Limb (tissue), 2 donors: Measurements from ENCODE around the gene UBA52.

ENCODE experiments used
- DNase-seq, 2 donors: peaks; one replicate each; pipeline ENCODE4 v3.0.0-alpha.2; 2016; ENCODE audit errors: extremely low spot score in 2 of 2

UBA52 gene

DNA sequence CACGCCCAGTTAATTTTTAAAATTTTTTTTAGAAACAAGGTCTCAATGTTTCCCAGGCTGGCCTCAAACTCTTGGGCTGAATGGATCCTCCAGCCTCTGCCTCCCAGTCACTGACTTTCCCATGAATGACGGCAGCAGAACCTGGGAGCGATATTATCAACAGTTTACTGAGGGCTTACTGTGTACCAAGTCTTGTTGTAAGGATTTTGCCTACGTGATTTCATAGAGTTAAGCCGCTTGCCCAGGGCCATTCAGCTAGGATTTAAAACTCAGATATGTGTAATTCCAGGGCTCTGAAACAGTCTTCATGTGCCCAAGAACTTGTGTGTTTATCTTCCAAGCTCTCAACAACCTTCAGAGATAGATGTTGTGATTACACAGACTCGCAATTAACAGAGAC is 20.0 kb upstream of the UBA52 start:
- no peak for DNase-seq

DNA sequence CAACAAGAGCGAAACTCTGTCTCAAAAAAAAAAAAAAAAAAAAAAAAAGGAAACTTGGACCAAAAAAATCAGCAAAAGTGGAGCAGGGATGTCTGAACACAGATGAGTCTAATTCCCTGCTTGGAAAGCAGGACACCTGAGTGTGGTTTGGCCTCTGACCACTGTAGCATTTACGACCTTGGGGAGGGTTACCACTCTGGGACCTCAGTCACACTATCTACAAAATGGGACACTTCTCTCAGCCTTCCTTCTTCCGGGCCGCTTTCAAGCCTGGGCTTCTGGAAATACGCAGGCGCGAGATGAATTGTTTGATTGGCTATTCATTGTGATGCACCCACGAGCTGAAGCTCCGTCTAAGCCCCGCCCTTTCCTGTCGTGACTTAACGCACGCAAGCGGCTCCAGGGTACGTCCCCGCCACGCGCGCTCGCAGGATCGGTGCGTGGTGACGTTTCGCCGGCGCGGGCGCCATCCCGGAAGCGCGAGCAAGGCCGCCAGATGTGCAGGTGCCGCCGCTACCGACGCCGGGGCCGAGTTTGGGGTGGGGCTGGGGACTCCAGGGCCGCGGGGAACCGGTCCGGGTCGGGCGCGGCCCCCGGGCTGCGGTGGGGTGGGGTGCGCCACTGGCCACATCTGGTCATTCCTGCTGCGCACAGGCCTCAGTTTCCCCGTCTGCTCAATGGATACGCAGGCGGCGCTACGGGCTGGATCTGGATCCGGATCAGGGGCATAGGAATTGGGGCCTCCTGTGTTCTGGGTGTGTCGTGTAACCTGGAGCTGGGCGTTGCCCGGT is 14.1 kb upstream of the UBA52 start, which contains the start of gene KXD1:
KXD1 (plus strand) TSS at position 460 of the 791 bp plus-strand sequence. CDS start 4,187 bp downstream, outside the sequence.
- peak; percentile 95 to 97 for DNase-seq

DNA sequence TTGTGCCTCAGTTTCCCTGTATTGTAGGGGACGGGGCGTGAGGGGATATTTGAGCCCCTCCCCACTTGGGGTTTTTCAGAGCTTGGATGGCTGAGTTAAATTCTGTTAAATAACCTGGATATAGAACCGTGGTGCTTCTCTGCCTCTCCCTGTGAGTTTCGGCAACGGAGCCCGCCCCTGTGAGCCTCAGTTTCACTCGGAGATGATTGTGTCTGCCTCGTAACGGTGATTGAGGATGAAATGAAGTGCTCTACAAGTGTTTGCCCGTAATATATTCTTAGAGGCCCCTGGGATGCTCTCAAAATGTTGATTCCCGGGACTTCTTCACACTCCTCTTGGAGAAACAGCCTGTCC is 13.5 kb upstream of the UBA52 start:
- no peak for DNase-seq

DNA sequence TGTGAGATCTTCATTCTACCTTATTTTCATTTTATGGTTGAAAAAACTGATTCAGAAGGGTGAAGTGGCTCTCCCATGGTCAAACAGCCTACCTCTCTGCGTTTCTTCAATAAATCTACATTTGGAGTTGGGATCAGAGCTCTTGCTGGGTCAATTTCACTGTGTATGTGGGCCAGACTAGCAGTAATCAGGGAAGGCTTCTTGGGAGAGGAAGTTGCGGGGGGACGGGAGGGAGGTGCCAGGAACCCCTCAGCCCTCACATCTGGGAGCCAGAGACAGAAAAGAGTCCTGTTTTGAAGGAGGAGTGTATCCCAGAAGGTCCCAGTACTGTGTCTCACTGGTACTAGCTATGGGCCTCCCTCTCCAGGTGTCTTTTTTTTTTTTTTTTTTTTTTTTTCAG is 13.1 kb upstream of the UBA52 start:
- DNase-seq, result no peak

DNA sequence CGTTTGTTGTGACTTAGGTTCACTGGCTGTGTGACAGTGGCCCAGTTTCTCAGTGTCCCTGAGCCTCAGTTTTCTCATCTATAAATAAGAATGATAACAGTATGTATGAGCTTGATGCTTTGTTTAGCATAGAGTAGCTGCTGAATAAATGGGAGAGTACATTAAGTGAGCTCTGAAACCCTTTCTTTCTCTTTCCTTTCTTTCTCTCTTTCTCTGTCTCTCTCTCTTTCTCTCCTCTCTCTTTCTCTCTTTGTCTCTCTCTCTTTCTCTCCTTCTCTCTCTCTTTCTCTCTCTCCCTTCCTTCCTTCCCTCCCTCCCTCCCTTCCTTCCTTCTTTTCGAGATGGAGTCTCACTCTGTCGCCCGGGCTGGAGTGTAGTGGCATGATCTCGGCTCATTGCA is 12.0 kb upstream of the UBA52 start:
- DNase-seq, result no peak

DNA sequence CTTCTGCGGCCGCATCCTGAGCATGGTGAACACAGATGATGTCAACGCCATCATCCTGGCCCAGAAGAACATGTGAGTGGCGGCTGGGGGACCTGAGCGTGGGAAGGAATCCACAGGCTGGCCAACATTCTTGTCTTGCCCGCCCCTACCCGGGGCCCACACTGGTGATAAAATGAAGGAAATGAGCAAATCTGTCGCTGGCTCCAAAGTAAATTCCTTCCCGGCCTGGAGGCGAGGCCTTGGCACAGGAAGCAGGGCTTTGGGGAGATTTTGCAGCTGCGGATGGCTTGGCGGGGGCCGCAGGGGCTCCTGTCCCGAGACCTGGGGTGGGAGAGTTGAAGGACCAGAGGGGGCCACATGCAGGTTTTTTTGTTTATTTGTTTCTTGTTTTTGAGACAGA is 9.6 kb upstream of the UBA52 start:
- peak in 1 of 2 donors; percentile 25 for DNase-seq

DNA sequence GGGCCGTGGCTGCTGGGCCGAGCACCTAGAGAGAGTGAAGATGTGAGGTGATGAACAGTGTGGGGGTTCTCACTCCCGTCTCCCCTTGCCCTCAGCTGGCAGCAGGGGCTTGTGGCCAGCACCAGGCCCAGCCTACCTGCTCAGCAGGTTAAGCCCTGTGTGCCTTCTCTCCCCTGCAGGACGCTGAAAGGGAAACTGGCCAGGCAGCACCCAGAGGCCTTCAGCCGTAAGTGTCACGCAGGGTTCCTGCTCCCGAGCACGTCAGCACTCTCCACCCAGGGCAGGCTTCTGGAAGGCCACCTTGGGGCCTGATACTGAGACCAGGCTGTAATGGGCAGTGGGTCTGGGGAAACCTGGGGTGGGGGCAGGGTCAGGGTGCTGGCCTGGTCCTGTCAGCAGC is 4.7 kb upstream of the UBA52 start:
- no peak for DNase-seq

DNA sequence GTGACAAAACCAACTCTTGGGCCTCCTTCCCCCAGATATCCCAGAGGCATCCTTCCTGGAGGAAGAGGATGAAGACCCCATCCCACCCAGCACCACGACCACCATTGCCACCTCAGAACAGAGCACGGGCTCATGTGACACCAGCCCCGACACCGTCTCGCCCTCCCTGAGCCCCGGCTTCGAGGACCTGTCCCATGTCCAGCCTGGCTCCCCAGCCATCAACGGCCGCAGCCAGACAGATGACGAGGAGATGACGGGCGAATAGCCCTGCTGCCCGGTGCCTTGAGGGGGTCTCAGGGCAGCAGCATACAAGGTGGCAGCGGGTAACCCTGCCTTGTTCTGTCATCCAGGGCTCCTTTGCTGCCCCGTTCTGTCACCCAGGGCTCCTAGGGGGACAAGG is 3.3 kb upstream of the UBA52 start:
- no peak for DNase-seq

DNA sequence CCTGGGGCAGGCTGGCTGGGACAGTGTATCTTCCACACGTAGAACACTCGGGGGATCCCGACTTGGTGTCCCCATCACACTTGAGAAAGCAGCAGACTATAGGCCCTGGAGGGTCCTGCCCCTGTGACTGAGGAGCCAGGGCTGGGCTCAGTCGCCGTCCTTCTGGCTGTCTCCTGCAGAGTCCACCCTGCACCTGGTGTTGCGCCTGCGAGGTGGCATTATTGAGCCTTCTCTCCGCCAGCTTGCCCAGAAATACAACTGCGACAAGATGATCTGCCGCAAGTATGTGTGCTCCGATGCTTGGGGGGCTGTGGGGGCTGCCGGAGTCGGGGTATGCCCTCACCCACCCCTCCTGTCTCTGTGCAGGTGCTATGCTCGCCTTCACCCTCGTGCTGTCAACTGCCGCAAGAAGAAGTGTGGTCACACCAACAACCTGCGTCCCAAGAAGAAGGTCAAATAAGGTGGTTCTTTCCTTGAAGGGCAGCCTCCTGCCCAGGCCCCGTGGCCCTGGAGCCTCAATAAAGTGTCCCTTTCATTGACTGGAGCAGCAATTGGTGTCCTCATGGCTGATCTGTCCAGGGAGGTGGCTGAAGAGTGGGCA is 3.1 kb downstream of the UBA52 start:
- DNase-seq, result no peak

DNA sequence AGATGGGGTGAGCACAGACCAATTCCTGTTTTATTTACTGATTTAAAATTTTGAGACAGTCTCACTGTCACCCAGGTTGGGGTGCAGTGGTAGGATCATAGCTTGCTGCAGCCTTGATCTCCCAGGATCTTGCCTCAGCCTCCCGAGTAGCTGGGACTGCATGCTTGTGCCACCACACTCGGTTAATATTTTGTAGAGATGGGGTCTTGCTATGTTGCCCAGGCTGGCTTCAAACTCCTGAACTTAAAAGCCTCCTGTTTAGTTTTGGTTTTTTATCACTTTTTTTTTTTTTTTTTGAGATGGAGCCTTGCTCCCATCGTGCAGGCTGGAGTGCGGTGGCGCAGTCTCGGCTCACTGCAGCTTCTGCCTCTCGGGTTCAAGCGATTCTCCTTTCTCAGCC is 4.7 kb downstream of the UBA52 start:
- DNase-seq, result no peak

DNA sequence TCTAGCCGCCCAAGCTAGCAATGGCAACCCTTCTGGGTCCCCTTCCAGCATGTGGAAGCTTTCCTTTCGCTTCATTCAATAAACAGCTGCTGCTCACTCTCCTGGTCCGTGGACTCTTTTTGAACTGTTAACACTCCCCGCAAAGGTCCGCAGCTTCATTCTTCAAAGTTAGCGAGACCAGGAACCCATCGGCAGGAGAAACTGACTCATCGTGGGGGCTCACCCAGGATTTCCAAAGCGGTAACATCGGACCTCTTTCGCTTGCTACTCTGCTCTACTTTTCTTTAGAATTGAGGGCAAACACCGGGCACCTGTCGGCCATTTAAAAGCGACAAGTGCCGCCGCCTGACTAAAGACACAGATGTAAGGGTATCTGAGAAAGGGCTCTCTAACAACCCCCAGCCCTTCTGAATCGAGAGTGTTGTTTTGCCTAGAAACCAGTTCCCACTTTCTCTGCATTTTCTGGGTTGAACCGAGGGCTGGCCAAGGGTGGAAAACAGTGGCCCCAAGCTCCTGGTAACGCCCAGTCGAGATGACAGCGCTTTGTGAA is 5.8 kb downstream of the UBA52 start:
- no peak for DNase-seq

DNA sequence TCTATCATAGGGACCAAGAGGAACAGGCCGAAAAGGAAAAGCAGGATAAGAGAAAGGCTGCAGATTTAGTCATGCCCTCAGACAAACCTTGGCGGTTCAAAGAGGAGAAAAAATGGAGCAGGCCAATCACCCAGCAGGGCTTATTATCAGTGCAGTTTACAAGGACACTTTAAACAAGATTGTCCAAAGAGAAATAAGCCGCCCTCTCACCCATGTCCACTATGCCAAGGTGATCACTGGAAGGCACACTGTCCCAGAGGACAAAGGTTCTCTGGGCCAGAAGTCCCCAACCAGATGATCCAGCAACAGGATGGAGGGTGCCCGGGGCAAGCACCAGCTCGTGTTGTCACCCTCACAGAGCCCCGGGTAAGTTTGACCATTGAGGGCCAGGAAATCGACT is 8.7 kb downstream of the UBA52 start:
- no peak for DNase-seq

DNA sequence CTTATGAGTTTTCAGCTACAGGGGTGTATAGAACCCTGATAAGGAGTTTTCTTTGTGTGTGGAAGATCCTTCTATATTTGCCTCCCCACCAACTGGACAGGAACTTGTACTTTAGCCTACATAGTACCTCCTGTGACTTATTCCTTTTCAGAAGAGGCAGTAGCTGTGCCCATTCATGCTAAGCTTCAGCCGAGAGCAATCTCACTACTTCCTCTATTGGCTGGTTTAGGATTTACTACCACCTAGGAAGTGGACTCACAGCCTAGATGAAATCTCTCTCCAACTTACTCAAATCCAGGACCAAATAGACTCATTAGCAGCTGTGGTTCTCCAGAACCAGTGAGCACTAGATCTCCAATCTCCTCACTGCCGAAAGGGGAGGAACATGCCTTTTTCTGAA is 14.6 kb downstream of the UBA52 start:
- no peak for DNase-seq

DNA sequence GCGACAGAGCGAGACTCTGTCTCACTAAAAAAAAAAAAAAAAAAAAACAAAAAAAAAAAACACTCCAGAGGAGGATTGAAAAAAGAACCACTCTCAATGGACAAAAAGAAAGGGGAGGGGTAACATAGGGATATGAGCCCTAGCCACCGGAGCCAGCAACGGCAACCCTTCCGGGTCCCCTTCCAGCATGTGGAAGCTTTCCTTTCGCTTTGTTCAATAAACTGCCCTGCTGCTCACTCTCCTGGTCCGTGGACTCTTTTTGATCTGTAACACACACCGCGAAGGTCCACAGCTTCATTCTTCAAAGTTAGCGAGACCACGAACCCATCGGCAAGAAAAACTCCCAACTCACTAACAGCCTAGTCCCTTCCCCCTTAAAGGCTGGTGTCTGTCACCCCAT is 15.9 kb downstream of the UBA52 start:
- no peak for DNase-seq

DNA sequence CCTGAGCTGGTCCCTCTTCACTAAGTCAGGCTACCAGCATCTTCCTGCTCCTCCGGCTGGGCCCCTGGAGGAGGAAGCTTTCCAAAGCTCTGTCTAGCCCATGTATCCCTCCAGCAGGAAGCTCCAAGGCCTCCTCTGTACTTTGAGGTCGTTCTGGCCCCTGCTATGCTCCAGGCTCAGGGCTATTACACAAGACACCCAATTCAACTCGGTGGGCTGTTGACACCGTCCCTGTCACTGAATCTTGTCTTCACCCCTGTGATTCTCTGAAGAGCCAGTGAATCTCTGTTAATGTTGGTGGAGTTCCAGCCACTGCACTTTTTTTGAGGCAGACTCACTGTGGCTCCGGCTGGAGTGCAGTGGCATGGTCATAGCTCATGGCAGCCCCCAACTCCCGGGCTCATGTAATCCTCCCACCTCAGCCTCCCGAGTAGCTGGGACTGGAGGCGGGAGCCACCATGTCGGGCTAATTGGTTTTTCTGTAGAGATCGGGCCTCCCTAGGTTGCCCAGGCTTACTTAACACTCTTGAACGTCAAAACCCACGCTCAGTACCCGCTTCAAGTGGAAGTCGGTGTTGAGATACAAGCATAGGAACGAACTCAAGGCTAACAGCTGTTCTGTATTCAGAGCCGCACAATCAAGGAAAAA is 16.4 kb downstream of the UBA52 start:
- no peak for DNase-seq

DNA sequence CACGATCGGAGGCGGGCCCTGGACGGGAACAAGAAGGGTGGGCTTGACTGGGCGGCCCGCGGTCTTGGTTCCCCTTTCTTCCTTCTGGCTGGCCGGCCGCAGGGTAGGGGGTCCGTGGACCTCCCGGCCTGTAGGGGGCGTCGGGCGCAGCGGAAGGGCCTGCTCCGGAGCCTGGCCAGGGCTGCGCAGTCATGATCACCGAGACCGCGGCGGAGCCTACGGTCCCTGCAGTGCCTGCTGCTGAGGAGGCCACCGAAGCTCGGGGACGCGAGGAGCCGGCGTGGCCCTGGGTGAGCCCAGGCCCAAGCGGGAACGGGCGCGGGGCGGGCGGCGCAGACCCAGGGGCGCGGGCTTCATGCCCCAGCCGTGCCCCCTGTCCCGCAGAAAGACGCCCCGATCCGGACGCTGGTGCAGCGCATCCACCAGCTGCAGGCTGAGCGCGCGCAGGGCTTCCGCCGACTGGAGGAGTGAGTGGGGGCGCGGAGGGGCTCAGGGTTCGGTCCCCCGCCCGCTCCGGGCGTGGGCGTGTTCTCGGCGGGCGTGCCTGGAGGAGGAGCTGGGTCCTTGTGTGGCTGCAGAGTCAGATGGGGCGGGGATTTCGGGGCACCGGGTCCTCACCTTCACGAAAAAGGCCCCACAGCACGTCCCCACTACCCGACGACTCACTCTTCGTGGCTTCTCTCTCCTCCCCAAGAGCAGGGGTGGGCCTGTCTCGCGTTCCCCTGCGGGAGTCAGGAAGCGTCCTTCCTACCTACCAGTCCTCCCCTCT is 17.1 kb downstream of the UBA52 start, which contains the start of gene REX1BD:
REX1BD (plus strand) TSS at position 188 of the 769 bp plus-strand sequence; CDS start at position 192, 4 bp downstream.
- DNase-seq, result peak; percentile 87 to 92

DNA sequence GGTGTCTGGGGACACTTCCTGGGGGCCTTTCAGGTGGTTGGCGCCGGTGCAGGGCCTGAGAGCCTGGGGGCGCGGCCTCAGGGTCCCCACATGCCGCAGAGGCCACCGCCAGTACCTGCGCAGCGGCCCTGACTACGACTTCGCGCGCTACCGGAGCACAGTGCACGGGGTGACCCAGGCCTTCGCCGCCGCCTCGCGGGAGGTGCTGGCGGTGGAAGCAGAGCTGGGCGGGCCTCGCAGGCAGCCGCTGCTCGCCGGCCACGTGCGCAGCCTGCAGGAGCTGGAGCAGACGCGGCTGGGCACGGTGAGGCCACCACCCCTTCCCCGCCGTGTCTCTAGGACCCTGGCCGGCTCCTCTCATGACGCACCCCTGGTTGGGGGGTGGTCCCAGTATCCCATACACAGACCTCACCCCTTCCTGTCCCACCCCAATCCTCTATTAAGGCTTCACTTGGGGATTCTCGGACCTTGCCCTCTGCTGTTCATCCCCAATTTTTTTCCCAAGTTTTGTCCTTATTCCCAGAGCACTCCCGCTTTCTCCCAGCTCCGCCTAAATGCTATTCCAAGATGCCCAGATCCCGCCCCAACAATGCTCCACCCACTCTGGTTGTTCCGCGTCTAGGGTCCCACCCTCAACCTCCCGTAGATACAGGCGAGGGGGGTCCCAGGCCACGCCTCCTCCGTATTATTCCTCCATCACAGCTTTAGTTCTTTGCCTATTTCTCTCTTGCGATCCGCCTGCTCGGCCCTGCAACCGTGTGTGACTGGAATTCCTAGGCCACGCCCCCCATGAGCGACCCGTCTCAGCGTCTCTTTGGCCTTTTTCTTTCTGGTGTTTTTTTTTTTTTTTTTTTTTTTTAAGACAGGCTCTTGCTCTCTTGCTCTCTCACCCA is 18.0 kb downstream of the UBA52 start:
- peak; percentile 76 to 78 for DNase-seq

DNA sequence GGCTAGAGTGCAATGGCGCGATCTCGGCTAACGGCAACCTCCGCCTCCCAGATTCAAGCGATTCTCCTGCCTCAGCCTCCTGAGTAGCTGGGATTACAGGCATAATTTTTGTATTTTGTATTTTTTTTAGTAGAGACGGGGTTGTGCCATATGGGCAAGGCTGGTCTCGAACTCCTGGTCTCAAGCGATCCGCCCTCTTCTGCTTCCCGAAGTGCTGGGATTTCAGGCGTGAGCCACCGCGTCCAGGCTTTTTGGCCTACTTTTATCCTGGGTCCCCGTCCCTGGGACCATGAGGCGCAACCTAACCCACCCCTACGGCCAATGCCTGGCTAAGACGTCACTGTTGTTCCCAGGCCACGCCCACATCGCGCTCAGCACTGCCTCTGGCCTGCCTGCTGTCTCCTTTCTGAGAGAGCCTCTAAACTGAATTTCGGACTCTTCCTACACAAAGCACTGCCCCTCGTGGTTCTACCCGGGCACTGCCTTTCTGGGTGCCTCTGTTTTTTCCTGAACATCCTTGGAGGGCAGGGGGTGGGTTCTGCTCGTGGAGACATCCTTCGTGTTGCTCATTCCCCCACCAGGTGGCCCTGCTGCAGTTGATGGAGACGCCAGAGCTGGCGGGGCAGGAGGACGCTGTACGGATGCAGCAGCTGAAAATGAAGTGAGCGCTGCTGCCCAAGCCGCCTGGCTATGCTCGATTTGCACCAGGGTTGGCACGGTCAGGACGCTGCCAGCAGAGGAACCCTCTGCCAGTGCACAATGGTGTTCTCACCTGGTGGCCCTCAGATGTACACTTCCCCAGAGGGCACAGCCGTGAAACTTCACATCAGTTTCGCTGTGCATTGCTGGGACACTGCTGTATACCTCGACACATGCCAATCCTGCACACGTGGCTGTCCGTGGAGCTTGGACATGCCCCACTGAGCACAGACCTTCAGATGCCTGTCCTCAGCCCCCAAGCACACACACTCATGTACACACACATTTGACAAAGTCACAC is 18.9 kb downstream of the UBA52 start:
- DNase-seq, result peak; percentile 88 to 92

DNA sequence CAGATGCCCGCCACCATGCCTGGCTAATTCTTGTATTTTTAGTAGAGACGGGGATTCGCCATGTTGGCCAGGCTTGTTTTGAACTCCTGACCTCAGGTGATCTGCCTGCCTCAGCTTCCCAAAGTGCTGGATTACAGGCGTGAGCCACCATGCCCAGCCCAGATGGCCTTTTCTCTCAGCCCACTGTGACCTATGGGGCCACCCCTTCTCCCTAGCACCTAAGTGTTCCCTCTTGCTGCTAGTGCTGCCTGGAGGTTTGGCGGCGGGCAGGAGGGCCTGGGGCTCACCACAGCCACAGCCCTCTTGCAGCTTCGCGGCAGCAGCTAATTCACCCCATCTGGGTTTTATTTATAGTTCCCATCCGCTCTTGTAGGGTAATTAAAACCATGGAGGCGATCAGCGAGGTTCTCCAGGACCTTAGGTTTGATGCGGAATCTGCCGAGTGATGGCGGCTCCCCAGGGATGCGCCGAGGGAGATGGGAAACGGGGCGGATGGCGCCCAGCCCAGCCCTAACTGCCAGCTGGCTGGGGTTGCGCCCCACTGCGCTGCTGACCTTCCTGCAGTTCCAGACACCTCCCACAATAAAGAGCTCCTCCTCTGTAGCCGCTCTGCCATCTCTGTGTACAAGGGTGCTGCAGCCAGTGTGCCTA is 20.2 kb downstream of the UBA52 start:
- no peak for DNase-seq
